ENCODE measurements around the gene ERFE. TPM values are rescaled to one million over a fixed set of nuclear protein-coding genes. Genes with fewer than 3 reads are reported as not detected.

ERFE gene
- total RNA-seq, 1 experiment from 2014 or later, result 15.3 TPM

DNA sequence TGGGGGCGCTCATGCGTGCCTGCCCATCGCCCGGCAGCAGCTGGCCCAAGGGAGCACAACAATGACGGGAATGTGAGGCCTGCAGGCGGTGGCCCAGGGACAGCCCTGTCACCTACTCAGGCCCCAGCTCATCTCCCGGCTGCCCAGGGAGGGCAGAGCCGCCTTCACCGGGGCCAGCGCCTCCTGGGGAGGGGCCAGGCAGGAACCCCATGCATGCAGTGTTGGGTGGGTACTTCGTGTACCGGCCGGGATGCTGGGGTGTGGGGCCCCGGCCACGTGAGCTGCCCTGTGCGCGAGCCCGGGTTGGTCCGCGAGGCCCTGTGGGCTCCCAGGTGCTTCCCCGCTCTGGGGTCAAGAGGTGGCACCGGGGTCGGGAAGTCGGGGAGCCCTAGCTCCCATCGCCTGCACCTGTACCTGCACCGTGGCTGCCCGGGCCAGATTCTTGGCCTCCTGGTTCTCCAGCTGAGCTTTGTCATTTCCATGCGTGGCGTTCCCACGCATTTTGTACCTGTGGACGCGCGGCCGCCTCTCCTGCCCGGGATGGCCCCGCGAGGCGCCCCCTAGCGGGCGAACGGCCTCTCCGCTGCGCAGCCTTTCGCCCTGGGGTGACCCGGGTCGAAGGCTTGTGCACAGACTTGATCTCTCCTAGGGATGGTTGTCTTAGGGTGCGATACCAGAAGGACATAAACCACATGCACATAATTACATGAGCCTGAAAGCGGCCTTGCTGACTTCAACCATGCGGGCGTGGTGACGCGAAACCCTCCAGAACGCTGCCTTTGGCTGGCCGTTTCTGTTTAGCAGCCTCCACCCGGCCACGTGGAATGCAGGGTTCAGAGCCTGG, 19.4 kb upstream of the ERFE start:
- DNase-seq (ENCODE audit: low read depth), result no peak

DNA sequence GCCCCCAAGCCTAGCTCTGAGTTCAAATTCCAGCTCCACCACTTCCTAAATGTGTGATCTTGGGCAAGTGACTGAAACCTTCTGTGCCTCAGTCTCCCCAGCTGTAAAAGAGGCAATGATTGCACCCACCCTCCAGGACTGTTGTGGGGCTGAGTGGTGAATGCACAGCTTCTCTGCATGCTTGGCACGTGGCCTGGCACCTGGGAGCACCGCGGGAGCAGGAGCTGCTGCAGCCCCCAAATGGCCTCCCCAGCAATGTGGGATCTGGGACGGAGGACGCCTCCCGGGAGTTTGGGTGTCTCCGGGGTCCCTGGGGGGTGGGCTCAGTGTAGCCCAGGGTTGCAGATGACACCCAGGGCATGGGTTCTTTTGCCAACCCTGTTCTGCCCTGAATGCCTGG, 18.7 kb upstream of the ERFE start:
- no peak for DNase-seq (ENCODE audit: low read depth)

DNA sequence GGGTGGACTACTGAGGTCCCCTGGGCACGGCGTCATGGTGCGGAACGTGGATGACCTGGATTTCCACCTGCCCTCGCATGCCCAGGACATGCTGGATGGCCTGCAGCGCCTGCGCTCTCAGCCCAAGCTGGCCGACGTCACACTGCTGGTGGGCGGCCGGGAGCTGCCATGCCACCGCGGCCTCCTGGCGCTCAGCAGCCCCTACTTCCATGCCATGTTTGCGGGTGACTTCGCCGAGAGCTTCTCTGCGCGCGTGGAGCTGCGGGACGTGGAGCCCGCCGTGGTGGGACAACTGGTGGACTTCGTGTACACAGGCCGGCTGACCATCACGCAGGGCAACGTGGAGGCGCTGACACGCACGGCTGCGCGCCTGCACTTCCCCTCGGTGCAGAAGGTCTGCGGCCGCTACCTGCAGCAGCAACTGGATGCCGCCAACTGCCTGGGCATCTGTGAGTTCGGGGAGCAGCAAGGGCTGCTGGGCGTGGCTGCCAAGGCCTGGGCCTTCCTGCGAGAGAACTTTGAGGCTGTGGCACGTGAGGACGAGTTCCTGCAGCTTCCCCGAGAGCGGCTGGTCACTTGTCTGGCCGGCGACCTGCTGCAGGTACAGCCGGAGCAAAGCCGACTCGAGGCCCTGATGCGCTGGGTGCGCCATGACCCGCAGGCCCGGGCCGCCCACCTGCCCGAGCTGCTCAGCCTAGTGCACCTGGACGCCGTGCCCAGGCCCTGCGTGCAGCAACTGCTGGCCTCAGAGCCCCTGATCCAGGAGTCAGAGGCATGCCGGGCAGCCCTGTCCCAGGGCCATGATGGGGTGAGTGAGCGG, 17.8 kb upstream of the ERFE start:
- no peak for DNase-seq (ENCODE audit: low read depth)

DNA sequence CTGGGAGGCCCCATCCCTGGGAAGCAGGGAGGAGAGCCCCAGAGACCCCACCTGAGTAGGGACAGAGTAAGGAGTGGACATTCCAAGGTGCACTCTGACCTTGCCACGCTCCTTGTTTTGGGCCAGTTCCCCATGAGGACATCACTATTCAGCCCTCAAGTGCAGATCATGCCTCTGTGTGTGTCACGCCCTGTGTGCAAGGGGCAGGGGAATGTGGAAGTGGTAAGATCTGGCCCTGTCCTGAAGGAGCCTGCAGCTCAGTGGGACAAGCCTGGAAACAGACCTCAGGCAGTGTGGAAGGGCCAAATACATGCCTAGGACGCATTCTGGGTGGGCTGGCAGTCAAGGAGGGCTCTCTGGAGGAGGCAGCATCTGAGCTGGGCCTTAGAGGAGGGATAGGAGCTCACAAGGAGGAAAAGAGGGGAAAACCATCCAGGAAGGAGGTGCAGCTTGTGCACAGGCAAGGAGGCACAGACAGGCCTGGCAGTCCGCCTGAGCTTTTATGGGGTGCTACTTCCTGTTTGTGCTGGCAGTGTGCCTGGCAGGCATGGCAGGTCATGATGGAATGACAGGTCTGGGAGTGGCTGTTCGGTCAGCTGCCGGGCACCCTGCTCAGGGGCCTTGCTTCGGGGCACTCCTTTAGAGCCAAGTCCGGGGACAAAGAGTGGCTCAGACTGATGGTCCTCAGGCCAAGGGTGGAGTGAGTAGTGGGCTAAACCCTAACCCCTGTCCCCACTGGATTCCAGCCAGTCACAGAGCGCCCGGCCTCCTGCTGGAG, 17.0 kb upstream of the ERFE start:
- peak; percentile 61 for DNase-seq (ENCODE audit: low read depth)

DNA sequence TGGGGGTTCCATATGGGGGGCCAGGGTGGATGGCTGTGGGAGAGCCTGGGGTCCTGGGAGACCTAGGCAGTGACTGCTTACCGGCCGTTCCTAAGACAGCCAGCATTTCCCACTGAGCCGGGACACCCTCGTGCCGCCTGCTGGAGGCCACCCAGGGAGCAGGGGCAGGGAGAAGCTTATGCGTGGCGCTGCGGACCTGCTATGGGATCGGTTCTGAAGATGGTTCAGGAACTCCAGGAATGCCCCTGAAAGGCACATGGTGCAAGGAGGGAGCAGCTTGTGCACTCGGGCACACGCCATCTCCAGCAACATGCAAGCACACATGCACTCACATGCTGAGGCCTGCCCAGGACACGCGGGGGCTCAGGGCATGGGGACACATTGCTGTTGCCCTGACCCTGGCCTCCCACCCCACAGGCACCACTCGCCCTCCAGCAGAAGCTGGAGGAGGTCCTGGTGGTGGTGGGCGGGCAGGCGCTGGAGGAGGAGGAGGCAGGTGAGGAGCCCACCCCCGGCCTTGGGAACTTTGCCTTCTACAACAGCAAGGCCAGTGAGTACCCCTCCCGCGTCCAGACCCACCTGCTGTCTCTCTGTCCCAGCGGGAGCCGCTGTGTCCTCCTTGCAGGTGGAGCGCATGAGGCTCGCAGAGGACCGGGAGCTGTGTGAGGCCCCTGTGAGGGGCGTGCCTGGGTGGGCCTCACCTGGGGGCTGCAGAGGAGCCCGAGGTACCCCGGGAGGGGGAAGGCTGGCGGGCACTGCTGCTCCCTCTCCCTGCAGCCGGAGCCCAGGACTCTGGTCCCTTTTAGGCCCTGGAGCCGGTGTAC, 16.2 kb upstream of the ERFE start:
- no peak for DNase-seq (ENCODE audit: low read depth)

DNA sequence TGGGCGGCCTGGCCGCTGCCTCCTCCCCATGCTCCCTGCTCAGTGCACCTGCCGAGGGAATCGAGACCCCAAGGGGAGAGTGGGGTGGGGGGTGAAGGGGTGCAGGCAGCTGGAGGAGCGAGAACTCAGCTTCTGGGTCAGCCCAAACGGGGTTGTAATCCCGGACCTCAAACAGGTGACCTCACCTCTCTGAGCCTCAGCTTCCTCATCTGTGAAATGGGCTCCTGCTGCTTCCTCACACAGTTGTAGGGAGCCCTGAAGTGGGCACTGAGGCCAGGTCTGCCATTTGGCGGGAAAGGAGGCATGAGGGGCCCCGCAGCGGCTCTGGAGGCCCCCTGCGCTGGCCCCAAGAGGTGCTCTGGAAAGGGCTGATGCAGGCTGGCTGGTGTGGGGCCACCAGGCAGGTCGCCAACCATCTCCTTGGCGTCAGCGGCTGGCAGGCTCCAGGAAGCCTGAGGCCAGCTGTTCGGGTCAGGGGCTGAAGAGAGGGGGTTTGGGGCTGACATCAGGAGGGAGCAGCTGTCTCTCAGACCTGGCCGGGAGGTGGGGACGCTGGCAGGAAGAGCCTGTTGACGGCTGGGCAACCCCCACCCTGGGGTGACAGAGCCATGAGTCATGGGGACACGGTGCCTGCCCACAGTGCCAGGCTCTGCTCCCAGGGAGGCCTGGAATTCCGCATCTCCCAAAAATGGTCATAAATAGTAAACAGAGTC, 15.4 kb upstream of the ERFE start:
- DNase-seq (ENCODE audit: low read depth), result peak; percentile 78

- no peak for DNase-seq (ENCODE audit: low read depth)
Measured at GRCh38 chr2:238144262-238144661, 14.5 kb upstream of the ERFE start.

- DNase-seq (ENCODE audit: low read depth), result no peak
Measured at GRCh38 chr2:238145046-238145445, 13.7 kb upstream of the ERFE start.

- DNase-seq (ENCODE audit: low read depth), result no peak
Measured at GRCh38 chr2:238145851-238146250, 12.9 kb upstream of the ERFE start.

DNA sequence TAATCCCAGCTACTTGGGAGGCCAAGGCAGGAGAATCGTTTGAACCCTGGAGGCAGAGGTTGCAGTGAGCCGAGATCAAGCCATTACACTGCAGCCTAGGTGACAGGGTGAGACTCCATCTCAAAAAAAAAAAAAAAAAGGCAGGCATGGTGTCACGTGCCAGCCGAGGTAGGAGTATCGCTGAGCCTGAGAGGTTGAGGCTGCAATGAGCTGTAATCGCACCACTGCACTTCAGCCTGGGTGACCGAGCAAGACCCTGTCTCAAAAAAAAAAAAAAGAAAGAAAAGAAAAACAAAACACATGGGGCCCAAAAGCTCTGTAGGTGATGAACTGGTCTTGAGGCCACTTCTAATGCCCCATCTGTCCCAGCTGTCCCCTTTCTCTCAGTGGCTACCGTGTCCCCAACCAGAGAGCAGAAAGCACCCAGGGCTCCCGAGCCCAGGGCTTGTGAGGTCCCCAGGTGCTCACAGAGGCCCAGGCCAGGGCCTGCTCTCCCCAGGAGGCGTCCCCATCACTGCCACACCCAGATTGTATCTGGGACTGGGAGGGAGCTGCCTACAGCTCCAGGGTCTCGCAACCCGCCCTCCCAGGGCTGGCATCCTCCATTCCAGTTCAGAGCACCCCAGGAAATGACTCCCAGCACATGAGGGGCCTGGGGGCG, 11.8 kb upstream of the ERFE start:
- DNase-seq (ENCODE audit: low read depth), result no peak

DNA sequence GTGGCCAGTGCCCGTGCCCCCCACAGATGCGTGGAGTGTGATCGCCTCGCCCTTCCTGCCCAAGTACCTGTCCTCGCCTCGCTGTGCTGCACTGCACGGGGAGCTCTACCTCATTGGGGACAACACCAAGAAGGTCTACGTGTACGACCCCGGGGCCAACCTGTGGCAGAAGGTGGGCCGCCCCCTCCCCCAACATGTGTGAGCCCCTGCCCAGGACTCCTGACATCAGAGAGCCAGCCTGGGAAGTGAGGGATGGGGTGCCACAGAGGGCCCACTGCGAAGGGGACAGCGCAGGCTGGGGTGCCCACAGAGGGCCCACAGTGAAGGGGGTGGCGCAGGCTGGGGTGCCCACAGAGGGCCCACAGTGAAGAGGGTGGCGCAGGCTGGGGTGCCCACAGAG, 9.8 kb upstream of the ERFE start:
- DNase-seq (ENCODE audit: low read depth), result no peak

DNA sequence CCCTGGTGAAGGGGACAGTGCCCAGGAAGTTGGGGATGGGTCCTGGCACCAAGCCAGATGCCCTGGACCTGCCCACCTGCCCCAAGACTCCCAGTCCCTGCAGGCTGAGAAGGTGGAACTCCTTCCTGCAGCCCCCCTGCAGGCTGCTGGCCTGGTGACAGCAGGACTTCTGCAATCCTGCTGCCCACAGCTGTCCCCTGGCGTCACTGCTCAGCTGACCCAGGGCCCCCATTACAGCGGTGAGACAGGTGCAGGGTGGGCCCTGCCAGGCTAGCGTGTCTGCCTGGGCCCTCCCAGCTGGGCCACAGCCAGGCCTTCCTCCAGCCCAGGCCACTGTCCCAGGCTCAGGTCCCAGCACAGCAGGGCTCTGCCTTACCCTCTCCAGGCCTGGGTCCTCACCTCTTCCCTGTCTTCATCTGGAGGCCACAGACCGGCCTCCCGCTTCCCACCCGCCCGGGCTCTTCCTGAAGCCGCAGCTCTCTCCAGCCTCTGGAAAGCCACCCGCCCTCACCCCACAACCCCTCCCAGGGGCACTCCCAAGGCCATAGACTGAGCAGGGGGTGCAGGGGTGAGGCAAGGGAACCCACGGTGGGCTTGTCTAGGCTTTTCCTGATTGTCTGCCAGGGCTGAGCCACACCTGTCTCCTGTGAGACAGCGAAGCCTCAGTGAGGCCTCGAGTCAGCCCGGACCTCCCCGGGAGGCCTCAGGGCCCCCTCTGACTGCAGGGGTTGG, 8.8 kb upstream of the ERFE start:
- no peak for DNase-seq (ENCODE audit: low read depth)

DNA sequence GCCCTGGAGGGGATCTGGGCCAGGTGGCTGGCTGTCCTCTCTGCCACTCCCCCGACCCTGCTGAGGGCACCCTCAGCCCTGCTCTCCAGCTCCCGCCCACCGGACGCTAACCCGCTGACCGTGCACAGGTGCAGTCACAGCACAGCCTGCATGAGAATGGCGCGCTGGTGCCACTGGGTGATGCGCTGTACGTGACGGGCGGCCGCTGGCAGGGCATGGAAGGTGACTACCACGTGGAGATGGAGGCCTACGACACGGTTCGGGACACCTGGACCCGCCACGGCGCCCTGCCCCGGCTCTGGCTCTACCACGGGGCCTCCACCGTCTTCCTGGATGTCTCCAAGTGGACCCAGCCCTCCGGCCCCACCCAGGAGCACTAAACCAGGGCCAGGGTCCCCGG, 8.1 kb upstream of the ERFE start:
- no peak for DNase-seq (ENCODE audit: low read depth)

DNA sequence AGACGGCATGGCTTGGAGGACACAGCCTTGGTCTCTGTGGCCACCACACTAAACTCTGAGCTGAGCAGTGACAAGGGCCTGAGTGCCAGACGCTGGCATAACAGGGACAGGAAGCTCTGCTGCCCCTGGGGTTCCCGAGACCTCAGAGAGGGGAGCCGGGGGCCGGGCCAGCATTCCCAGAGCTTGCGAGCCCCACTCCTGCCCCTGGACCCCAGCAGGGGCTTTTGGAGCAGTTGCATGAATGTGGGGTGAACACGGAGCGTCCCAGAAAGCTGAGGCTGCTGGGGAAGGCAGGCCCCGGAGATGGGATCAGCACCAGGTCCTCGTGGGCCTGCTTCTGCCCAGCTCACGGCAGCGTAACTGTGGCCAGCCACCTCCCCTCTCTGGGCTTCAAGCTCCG, 7.6 kb upstream of the ERFE start:
- DNase-seq (ENCODE audit: low read depth), result no peak

DNA sequence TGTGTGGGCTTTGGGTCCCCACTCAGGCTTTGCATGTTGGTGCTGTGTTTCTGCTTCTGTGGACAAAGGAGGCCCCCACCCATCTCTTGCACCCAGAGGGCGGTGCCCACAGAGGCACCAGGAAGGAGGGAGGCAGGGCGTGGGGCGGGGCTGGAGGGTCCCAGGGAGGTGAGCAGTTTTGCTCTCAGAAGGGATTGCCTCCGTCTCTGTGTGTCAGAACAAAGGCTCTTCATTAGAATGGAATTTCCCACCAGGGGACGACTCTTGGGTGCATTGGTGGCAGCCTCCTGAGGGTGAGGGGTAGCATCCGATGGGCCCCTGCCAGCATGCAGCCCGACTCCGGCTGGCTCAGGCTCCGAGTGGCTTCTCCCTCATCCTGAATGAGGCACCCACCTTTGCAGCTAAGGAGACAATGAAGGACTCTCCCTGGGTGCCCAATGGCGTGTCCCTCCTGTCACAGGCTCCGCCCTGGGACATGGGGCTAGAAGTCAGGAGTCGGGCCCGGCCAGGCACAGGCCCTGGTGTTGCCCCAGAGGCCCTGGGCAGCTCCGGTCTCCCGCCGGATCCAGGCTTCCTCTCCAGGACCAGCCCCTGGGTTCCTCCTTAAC, 7.0 kb upstream of the ERFE start:
- DNase-seq (ENCODE audit: low read depth), result no peak

GRCh38 chr2:238152771-238153688, 5.7 kb upstream of the ERFE start:
- DNase-seq (ENCODE audit: low read depth), result no peak

DNA sequence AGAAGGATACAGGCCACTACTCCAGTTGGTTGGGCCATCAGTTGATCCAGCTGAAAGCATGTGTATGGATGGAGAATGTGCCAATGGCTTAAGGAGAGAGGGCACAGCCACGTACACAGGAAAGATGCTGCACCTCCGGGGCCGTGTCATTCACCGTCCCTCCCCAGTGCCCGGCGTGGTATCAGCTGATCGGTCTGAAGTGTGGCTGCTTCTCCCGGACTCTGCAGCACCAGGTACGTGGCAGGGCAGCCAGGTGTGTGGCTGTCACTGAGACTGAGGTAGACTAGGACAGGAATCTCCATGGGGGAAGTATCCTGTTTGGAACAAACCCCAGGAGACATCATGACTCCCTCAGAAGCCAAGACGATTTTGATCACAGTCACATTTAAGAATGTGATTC, 4.2 kb upstream of the ERFE start:
- no peak for DNase-seq (ENCODE audit: low read depth)

Measured in HT1080 (cell line).